ENCODE data around the gene LSMEM2. TPM values are rescaled to one million over a fixed set of nuclear protein-coding genes. Genes with fewer than 3 reads are reported as not detected.

LSMEM2 gene
- polyA plus RNA-seq, 1 donor: 0.25 TPM

DNA sequence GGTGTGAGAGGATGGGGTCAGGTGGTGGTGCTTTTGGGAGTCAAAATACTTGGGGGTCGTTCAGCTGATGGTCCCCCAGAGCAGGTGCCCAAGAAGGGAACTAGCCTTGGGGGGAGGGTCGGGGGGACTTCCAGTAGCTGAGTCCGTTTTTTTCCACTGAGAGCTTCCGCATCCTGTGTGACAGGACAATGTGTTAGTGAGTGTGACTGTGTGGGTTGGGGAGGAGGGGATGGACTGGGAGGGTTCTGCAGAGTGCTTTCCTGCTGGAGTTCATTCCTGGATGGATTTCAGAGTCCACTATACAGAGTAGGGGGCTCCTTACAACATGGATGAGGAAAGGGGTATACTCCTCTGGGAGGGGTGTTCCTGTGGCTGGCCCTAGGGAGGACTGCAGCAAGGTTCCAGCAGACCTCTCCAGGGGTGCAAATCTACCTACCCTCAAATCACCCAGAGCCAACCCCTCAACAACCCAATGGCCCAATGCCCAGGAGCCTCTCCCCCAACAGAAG is 44.3 kb downstream of the LSMEM2 start:
- peak in 1 of 2 donors; percentile 34 for DNase-seq
- Histone ChIP-seq H3K4me3 (ENCODE audit: low read length) (no peak overlapping the region), H3K36me3 (ENCODE audit: control insufficient read depth, insufficient read depth, low read length) (peaks cover 32% of the 10 kb centered on the region), H3K9me3 (ENCODE audit: control insufficient read depth, low read depth, low read length) (no peaks in the 10 kb centered on the region), H3K4me1 (ENCODE audit: control insufficient read depth, insufficient read depth, low read length) (peaks cover 60% of the 10 kb centered on the region), H3K27me3 (ENCODE audit: control insufficient read depth, insufficient read depth, low read length) (no peaks in the 10 kb centered on the region), H3K27ac (ENCODE audit: low read length) (peak overlapping the region; percentile 94)
- no CpG with 5 or more reads among the region's 4 CpGs for WGBS (ENCODE audit: insufficient coverage, low lambda C conversion rate)

DNA sequence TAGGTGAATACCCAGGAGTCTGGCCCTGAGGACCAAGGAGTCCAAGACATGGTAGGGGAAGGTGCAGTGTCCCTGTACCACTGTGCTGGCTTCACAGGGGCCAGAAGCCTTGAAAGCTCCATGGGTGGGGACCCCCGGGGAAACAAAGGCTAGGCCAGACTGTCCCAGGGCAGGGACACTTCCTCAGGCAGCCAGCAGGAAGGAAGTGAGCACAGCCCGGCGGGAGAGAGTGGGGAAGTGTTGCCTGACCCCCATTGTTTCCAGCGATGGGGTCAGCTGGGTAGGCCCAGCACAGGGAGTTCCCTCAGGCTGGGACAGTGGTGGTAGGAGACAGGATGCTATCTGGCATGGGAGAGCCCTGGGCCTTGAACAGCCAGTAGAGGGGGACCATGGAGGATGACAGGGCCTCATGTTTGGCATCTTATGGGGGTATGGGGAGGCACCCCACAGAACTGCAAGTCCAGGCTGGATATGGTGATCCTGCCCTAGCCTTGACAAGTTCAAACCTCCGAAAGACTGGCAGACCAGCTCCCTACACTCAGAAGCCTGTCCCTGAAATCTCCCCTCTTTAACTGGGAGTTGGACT is 44.8 kb downstream of the LSMEM2 start:
- H3K4me1 ChIP-seq (ENCODE audit: control insufficient read depth, insufficient read depth, low read length): peaks cover 60% of the 10 kb centered on the region
- no peak for DNase-seq
- H3K27ac ChIP-seq (ENCODE audit: low read length): peak overlapping the region; percentile 94
- H3K9me3 ChIP-seq (ENCODE audit: control insufficient read depth, low read depth, low read length): no peaks in the 10 kb centered on the region
- H3K27me3 ChIP-seq (ENCODE audit: control insufficient read depth, insufficient read depth, low read length): no peaks in the 10 kb centered on the region
- WGBS (ENCODE audit: insufficient coverage, low lambda C conversion rate): no CpG with 5 or more reads among the region's 5 CpGs
- H3K36me3 ChIP-seq (ENCODE audit: control insufficient read depth, insufficient read depth, low read length): peaks cover 27% of the 10 kb centered on the region
- H3K4me3 ChIP-seq (ENCODE audit: low read length): no peak overlapping the region

DNA sequence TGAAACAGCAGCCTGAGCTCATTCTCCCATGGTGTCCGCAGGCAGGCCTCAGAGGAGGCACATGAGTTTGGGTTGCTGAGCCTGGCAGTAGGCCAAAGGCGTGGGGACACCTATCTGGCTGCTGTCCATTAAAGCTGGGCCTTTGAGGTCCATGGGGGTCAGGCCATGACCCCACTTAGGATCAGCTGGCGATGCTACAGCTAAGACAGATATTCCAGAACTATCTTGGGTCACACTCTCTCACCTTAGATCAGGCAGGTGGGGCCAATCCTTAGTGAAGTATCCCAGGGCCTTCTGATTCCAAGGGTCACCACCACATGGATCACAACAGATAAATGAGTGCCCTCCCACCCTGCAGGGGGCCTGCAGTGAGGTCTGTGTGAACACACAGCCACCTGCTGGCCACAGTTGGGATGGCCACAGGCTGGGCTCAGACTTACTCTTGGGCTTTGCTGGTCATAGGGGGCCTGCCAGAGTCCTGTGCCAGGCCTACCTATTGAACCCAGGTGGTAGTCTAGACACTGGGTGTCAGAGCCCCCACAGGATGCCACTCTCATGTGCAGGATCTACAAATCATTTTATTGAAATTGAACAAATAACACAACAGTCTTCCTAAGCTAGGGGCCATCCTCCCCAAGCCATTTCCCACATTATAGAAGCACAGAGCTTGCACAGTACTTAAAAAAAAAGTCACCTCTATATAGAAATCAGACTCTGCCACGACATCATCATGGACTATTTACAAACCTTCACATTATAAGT is 45.6 kb downstream of the LSMEM2 start:
- Histone ChIP-seq H3K36me3 (ENCODE audit: control insufficient read depth, insufficient read depth, low read length) (peaks cover 23% of the 10 kb centered on the region), H3K27me3 (ENCODE audit: control insufficient read depth, insufficient read depth, low read length) (no peaks in the 10 kb centered on the region), H3K9me3 (ENCODE audit: control insufficient read depth, low read depth, low read length) (no peaks in the 10 kb centered on the region), H3K27ac (ENCODE audit: low read length) (peak overlapping the region; percentile 94), H3K4me3 (ENCODE audit: low read length) (no peak overlapping the region), H3K4me1 (ENCODE audit: control insufficient read depth, insufficient read depth, low read length) (peaks cover 52% of the 10 kb centered on the region)
- DNase-seq: peak; percentile 86 to 88
- no CpG with 5 or more reads among the region's 4 CpGs for WGBS (ENCODE audit: insufficient coverage, low lambda C conversion rate)

DNA sequence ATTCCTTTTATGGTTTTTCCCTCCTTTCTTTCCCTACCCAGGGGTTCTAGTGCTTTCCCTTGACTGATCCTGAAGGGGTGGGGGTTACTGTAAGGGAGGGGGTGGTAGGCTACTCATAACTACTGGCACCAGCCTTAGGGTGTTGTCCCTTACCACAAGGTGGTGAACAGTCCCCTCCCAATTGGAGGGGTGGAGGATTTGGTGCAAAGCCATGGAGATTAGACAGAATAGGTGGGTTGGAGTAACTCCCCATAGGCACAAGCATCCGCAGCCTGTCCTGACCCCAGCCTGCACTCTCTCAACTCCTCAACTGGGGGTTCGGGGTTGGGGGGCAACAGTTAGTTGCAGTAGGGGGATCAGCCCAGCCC is 46.2 kb downstream of the LSMEM2 start:
- Histone ChIP-seq H3K9me3 (ENCODE audit: control insufficient read depth, low read depth, low read length) (no peaks in the 10 kb centered on the region), H3K27me3 (ENCODE audit: control insufficient read depth, insufficient read depth, low read length) (no peaks in the 10 kb centered on the region), H3K36me3 (ENCODE audit: control insufficient read depth, insufficient read depth, low read length) (peaks cover 25% of the 10 kb centered on the region), H3K4me3 (ENCODE audit: low read length) (no peak overlapping the region), H3K27ac (ENCODE audit: low read length) (no peak overlapping the region), H3K4me1 (ENCODE audit: control insufficient read depth, insufficient read depth, low read length) (peaks cover 47% of the 10 kb centered on the region)
- no peak for DNase-seq
- WGBS (ENCODE audit: insufficient coverage, low lambda C conversion rate): no CpG with 5 or more reads among the region's 2 CpGs

DNA sequence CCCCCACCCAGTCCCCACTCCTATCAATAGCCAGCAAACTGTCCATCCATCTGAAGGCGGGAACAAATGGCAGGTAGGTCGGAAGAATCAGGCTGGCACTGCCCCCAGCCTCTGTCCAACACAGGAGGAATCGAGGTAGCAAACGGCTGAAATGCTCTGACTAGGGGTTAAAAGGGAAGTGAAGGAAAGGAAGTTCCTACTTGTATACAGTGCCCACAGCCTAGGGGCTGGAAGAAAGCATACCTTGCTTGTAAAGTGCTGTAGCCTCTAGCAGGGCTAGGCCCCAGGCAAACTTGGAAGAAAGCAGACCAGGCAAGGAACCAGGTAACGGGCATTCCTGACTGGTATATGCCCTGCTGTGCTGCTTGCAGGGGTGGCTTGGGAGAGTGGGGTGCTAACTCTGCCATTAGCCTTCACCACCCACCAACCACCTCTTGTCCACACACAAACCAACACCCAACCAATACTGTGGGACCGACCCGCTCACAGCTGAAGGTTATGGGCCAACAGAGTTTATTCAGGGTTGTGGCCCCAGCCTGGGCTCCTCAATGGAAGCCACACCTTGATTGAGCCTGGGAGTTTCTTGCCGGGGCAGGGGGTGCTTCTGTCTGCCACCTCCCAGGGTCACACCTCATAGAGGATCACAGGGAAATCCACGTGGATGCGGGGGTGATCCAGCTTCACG is 46.8 kb downstream of the LSMEM2 start:
- H3K9me3 ChIP-seq (ENCODE audit: control insufficient read depth, low read depth, low read length): no peaks in the 10 kb centered on the region
- no peaks in the 10 kb centered on the region for H3K27me3 ChIP-seq (ENCODE audit: control insufficient read depth, insufficient read depth, low read length)
- H3K27ac ChIP-seq (ENCODE audit: low read length): no peak overlapping the region
- H3K4me3 ChIP-seq (ENCODE audit: low read length): no peak overlapping the region
- peaks cover 43% of the 10 kb centered on the region for H3K4me1 ChIP-seq (ENCODE audit: control insufficient read depth, insufficient read depth, low read length)
- H3K36me3 ChIP-seq (ENCODE audit: control insufficient read depth, insufficient read depth, low read length): peaks cover 30% of the 10 kb centered on the region
- no peak for DNase-seq
- 100% methylated on average over 2 of the region's 11 CpGs for WGBS (ENCODE audit: insufficient coverage, low lambda C conversion rate)

DNA sequence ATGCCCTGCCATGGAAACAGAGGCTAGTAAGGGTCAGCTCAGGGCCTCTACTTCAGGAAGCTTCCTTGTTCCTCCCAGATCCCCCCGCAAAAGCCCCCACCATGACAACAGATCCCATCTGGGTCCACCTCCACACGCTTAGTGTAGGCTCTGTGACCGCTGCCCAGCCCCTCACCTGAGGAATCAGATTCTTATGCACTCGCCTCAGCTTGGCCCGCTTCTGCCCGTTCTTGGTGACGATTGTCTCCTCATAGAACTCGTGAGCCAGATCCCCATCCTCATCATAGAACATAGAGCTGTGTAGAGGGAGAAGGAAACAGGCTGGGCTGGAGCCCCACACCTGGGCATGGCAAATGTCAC is 47.3 kb downstream of the LSMEM2 start:
- Histone ChIP-seq H3K4me3 (ENCODE audit: low read length) (no peak overlapping the region), H3K4me1 (ENCODE audit: control insufficient read depth, insufficient read depth, low read length) (peaks cover 43% of the 10 kb centered on the region), H3K9me3 (ENCODE audit: control insufficient read depth, low read depth, low read length) (no peaks in the 10 kb centered on the region), H3K36me3 (ENCODE audit: control insufficient read depth, insufficient read depth, low read length) (peaks cover 35% of the 10 kb centered on the region), H3K27ac (ENCODE audit: low read length) (no peak overlapping the region), H3K27me3 (ENCODE audit: control insufficient read depth, insufficient read depth, low read length) (no peaks in the 10 kb centered on the region)
- no CpG with 5 or more reads among the region's 8 CpGs for WGBS (ENCODE audit: insufficient coverage, low lambda C conversion rate)
- DNase-seq: no peak

DNA sequence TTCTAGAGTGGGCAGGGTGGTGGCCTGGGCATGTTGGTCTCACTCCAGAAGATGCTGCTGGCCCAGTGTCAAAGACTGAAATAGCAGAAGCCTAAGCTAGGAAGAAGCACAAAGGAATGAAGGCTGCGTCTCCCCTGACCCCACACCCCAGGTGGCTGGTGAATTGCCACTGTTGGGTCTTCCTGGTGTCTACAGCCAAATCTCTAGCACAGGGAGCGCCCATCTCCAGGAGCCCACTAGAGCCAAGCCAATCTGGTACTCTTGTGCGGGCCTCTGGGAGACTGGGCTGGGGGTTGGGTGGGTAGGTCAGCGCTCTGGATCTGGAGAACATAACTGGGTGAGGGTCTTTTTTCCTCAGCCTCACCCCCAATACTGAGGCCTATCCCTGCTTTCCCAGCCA is 48.2 kb downstream of the LSMEM2 start:
- Histone ChIP-seq H3K36me3 (ENCODE audit: control insufficient read depth, insufficient read depth, low read length) (peaks cover 45% of the 10 kb centered on the region), H3K4me3 (ENCODE audit: low read length) (peak overlapping the region; percentile 89), H3K27me3 (ENCODE audit: control insufficient read depth, insufficient read depth, low read length) (no peaks in the 10 kb centered on the region), H3K9me3 (ENCODE audit: control insufficient read depth, low read depth, low read length) (no peaks in the 10 kb centered on the region), H3K4me1 (ENCODE audit: control insufficient read depth, insufficient read depth, low read length) (peaks cover 40% of the 10 kb centered on the region), H3K27ac (ENCODE audit: low read length) (no peak overlapping the region)
- DNase-seq: no peak
- WGBS (ENCODE audit: insufficient coverage, low lambda C conversion rate): no CpG with 5 or more reads among the region's 4 CpGs

DNA sequence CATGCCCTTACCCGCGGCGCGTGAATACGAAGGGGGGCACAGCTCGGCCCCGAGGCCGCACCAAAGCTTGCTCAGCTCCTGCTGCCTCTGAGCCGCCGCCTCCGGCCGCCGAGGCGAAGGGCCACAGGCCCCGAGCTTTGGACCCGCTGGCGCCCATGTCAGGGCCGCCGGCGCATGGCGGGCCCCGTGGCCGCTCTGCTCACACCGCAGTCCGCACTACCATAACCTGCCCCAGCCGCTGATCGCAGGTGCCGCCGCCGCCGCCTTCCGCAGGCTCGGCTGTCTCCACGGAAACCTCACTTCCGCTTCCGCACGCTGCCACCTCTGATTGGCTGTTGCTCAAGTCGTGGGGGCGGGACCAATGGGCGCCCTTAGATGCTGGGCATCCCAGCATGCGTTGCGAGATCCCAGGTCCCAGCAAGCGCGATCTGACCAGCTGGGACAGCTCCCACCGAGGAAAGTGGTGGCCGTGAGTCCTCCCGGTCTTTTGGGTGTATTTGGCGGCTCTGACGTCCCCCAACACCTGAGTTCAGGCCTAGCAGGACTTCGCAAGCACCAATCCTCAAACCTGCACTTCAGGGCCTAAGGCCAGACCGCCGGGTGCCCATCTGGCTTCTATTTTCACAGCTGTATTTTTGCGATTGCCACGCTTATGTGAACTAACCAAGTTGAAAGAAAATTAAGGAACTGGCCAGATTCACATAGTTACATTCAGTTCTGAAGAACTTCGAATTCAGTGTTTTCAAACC is 49.2 kb downstream of the LSMEM2 start, which contains the start of gene TUSC2:
TSS of gene TUSC2 (minus strand) at position 281 of the 749 bp plus-strand sequence. CDS start at position 157, 124 bp downstream.
- peak; percentile 97 for DNase-seq
- Histone ChIP-seq H3K4me1 (ENCODE audit: control insufficient read depth, insufficient read depth, low read length) (peaks cover 30% of the 10 kb centered on the region), H3K4me3 (ENCODE audit: low read length) (peak within 1 kb of the TSS; percentile 89), H3K27me3 (ENCODE audit: control insufficient read depth, insufficient read depth, low read length) (no peaks in the 10 kb centered on the region), H3K27ac (ENCODE audit: low read length) (peak within 1 kb of the TSS; percentile 83), H3K9me3 (ENCODE audit: control insufficient read depth, low read depth, low read length) (no peaks in the 10 kb centered on the region), H3K36me3 (ENCODE audit: control insufficient read depth, insufficient read depth, low read length) (peaks cover 47% of the 10 kb centered on the region)
- WGBS (ENCODE audit: insufficient coverage, low lambda C conversion rate): 50% methylated on average over 2 of the region's 55 CpGs

DNA sequence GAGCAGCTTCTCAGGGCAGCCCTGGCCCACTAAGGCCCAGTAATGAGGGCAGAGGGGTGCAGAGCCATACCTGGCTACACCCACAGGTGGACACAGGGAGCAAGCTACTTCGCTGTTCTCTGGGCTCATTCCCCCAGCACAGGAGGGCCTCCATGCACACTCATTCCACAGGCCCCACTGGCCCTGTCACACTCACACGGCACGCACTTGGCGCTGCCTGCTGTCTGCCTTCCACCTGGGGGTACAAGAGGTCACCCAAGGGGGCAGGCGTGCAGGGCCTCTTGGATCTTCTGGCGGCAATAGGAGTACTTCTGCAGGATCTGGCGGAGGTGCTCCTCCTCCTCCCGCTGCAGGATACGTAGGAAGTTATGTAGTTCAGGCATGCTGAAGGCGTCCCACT is 51.4 kb downstream of the LSMEM2 start:
- Histone ChIP-seq H3K36me3 (ENCODE audit: control insufficient read depth, insufficient read depth, low read length) (peaks cover 42% of the 10 kb centered on the region), H3K4me3 (ENCODE audit: low read length) (no peak overlapping the region), H3K27ac (ENCODE audit: low read length) (no peak overlapping the region), H3K9me3 (ENCODE audit: control insufficient read depth, low read depth, low read length) (no peaks in the 10 kb centered on the region), H3K4me1 (ENCODE audit: control insufficient read depth, insufficient read depth, low read length) (peaks cover 21% of the 10 kb centered on the region), H3K27me3 (ENCODE audit: control insufficient read depth, insufficient read depth, low read length) (no peaks in the 10 kb centered on the region)
- DNase-seq: no peak
- no CpG with 5 or more reads among the region's 10 CpGs for WGBS (ENCODE audit: insufficient coverage, low lambda C conversion rate)

DNA sequence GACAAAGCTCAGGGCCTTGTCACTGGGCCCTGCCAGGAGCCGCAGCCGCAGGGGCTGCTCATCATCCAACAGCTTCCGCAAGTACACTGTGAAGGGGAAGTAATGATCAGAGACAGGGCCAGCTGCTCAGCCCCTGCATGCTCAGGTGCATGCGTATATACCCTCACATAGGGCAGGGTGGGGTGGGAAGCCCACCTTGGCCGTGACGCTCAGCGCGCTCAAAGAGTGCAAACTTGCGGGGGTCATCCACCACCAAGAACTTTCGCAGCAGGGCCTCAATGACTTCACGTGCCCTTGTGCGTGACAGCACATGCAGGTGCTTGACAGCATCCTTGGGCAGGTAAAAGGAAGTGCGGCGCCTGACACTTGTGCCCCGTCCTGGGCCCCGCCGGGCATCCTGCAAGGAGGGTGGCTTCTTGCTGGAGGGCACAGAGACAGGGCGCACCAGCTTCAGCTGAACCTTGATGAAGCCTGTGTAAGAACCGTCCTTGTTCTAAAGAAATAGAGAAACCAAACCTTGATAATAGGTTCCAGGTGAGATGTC is 52.5 kb downstream of the LSMEM2 start:
- Histone ChIP-seq H3K27ac (ENCODE audit: low read length) (no peak overlapping the region), H3K9me3 (ENCODE audit: control insufficient read depth, low read depth, low read length) (no peaks in the 10 kb centered on the region), H3K4me3 (ENCODE audit: low read length) (no peak overlapping the region), H3K27me3 (ENCODE audit: control insufficient read depth, insufficient read depth, low read length) (no peaks in the 10 kb centered on the region), H3K36me3 (ENCODE audit: control insufficient read depth, insufficient read depth, low read length) (peaks cover 32% of the 10 kb centered on the region), H3K4me1 (ENCODE audit: control insufficient read depth, insufficient read depth, low read length) (peaks cover 32% of the 10 kb centered on the region)
- WGBS (ENCODE audit: insufficient coverage, low lambda C conversion rate): no CpG with 5 or more reads among the region's 19 CpGs
- DNase-seq: no peak

Data from large intestine (tissue), 3 donors.